ENCODE measurements around the gene PARD3.

GRCh38 chr10:34348021-34348420, 467.1 kb downstream of the PARD3 start:
- no peak for TF ChIP-seq ARNT (IDR thresholded peaks at IDR 0.05)
- TF ChIP-seq HDGF (IDR thresholded peaks at IDR 0.05; ENCODE audit: borderline replicate concordance), result no peak
- TF ChIP-seq PKNOX1 (IDR thresholded peaks at IDR 0.05), result no peak
- no peak for TF ChIP-seq ELF4 (IDR thresholded peaks at IDR 0.05)
- TF ChIP-seq BHLHE40 (IDR thresholded peaks at IDR 0.05; ENCODE audit: borderline replicate concordance), result no peak
- TF ChIP-seq FOXM1 (IDR thresholded peaks at IDR 0.05; ENCODE audit: borderline replicate concordance), result no peak
